B cell (primary cell): Measurements from ENCODE around the gene SEMA3F. TPM values are rescaled to one million over a fixed set of nuclear protein-coding genes. Genes with fewer than 3 reads are reported as not detected.

Source experiments
- ATAC-seq: fragments of 200-7000 bp; cut with Tn5 transposase; one replicate; pipeline ENCODE4 v1.10.0; 2021; ENCODE audit warnings: low read depth, mild to moderate bottlenecking, moderate number of reproducible peaks, moderate library complexity
- CTCF ChIA-PET: fragments of 350-600 bp; sonication (Branson Sonifier 250); formaldehyde crosslinking; loops from one replicate; lab custom pipeline; 2021; ENCODE audit warnings: antibody characterized with exemption, inconsistent platforms; lab: Charles Lee
- POLR2A ChIA-PET: fragments of 350-600 bp; sonication (Branson Sonifier 250); formaldehyde crosslinking; loops from one replicate; lab custom pipeline; 2021; ENCODE audit warnings: antibody characterized with exemption; lab: Charles Lee
- DNase-seq: peaks from one replicate; pipeline ENCODE4 v3.0.0; 2013
- H2AFZ ChIP-seq: 2 replicates; pipeline ENCODE4 v1.6.1; 2012; ENCODE audit warnings: mild to moderate bottlenecking, low read depth, low read length; ENCODE audit not compliant: insufficient read depth, poor library complexity, severe bottlenecking
- H3K27ac ChIP-seq, 2 donors: 1 replicate in 1 of 2; 2 replicates in 1 of 2; pipeline ENCODE4 v1.5.1; 2012 to 2013; ENCODE audit warnings: low read length in 2 of 2, mild to moderate bottlenecking in 2 of 2, moderate library complexity in 1 of 2
- H3K27me3 ChIP-seq, 4 experiments: fragments of 200-600 bp in 1 of 4; sonication (generic) in 1 of 4; replicated peaks in 1 of 4; 1 replicate in 2 of 4; 2 replicates in 2 of 4; pipeline versions ENCODE4 v1.6.1 to v1.7.0; 2013 to 2016; ENCODE audit warnings: low read length in 3 of 4, mild to moderate bottlenecking in 2 of 4, mixed read lengths in 1 of 4, moderate library complexity in 1 of 4; ENCODE audit not compliant: insufficient read depth in 4 of 4, control insufficient read depth in 3 of 4; ENCODE audit errors: control extremely low read depth in 1 of 4
- H3K36me3 ChIP-seq, 2 experiments: replicated peaks in 1 of 2; 1 replicate in 1 of 2; 2 replicates in 1 of 2; pipeline versions ENCODE4 v1.6.1 to v1.7.1; 2013; ENCODE audit warnings: low read length in 1 of 2; ENCODE audit not compliant: insufficient read depth in 2 of 2, control insufficient read depth in 1 of 2; ENCODE audit errors: control extremely low read depth in 1 of 2, extremely low read depth in 1 of 2
- H3K4me1 ChIP-seq, 2 donors: fragments of 200-600 bp in 1 of 2; sonication (generic) in 1 of 2; 1 replicate in 1 of 2; 2 replicates in 1 of 2; pipeline versions ENCODE4 v1.5.1 to v1.6.1; 2013 to 2017; ENCODE audit warnings: low read length in 2 of 2; ENCODE audit not compliant: control insufficient read depth in 2 of 2, insufficient read depth in 2 of 2
- H3K4me2 ChIP-seq: replicated peaks from 2 replicates; pipeline ENCODE3; 2012; ENCODE audit warnings: mild to moderate bottlenecking, low read depth, low read length; ENCODE audit not compliant: poor library complexity, severe bottlenecking
- H3K4me3 ChIP-seq, 5 experiments: fragments of 200-600 bp in 1 of 5; sonication (generic) in 1 of 5; 1 replicate in 3 of 5; 2 replicates in 2 of 5; pipeline versions ENCODE4 v1.5.1 to v1.7.0; 2011 to 2016; ENCODE audit warnings: low read length in 4 of 5, mild to moderate bottlenecking in 4 of 5, low read depth in 2 of 5, control low read depth in 1 of 5, moderate library complexity in 1 of 5; ENCODE audit not compliant: insufficient read depth in 1 of 5; ENCODE audit errors: control extremely low read depth in 1 of 5, extremely low read depth in 1 of 5
- H3K79me2 ChIP-seq: fragments of 200-600 bp; sonication (generic); one replicate; pipeline ENCODE4 v1.6.0; 2016; ENCODE audit warnings: low read length; ENCODE audit not compliant: control insufficient read depth, insufficient read depth
- H3K9ac ChIP-seq: fragments of 200-600 bp; sonication (generic); 2 replicates; pipeline ENCODE4 v1.6.1; 2017; ENCODE audit warnings: mild to moderate bottlenecking, low read length, moderate library complexity
- H3K9me3 ChIP-seq, 3 donors: one replicate each; pipeline versions ENCODE4 v1.6.1 to v1.7.1; 2013; ENCODE audit warnings: low read length in 2 of 3; ENCODE audit not compliant: control insufficient read depth in 2 of 3, insufficient read depth in 1 of 3; ENCODE audit errors: control extremely low read depth in 1 of 3
- H4K20me1 ChIP-seq: 2 replicates; pipeline ENCODE4 v1.6.0; 2012; ENCODE audit warnings: mild to moderate bottlenecking, low read length; ENCODE audit not compliant: insufficient read depth, control insufficient read depth, poor library complexity, severe bottlenecking
- H3K27ac Mint-ChIP-seq: one replicate; pipeline ENCODE4 v1.8.0; 2021; ENCODE audit warnings: mixed read lengths
- H3K27me3 Mint-ChIP-seq: one replicate; pipeline ENCODE4 v1.8.0; 2021; ENCODE audit warnings: mixed read lengths
- H3K4me1 Mint-ChIP-seq: one replicate; pipeline ENCODE4 v1.8.0; 2021; ENCODE audit warnings: mixed read lengths
- H3K4me3 Mint-ChIP-seq: one replicate; pipeline ENCODE4 v1.8.0; 2021; ENCODE audit warnings: mixed read lengths
- H3K9me3 Mint-ChIP-seq: one replicate; pipeline ENCODE4 v1.8.0; 2022; ENCODE audit warnings: mixed read lengths; ENCODE audit not compliant: insufficient read depth
- EZH2 ChIP-seq: IDR thresholded peaks from 2 replicates; pipeline ENCODE4 v1.6.1; 2012; ENCODE audit warnings: borderline replicate concordance, low read depth, mild to moderate bottlenecking, moderate library complexity, low read length; ENCODE audit not compliant: insufficient read depth, poor library complexity, severe bottlenecking
- WGBS: methylation state at CpG from one replicate; pipeline ENCODE4 v1.1.5; 2013; ENCODE audit warnings: missing lambda C conversion rate; ENCODE audit not compliant: insufficient coverage; 5-methylcytosine and 5-hydroxymethylcytosine counted together
- intact Hi-C: fragments of 100-400 bp; cut with micrococcal nuclease; formaldehyde crosslinking; loops from one replicate; pipeline ENCODE4 v1.10.0; 2022
- polyA plus RNA-seq: library from polyadenylated mRNA; depleted of rRNA; stranded (reverse); fragments of >200 nt; gene quantifications from 2 replicates; pipeline ENCODE4 v1.2.3, GENCODE V29; 2012
- total RNA-seq, 2 donors: library from RNA; stranded (reverse); fragments of 120-200 nt in 1 of 2; gene quantifications; 1 replicate in 1 of 2; 2 replicates in 1 of 2; pipeline versions ENCODE4 v1.2.3 to v1.2.4, GENCODE V29; 2013 to 2022
- TF ChIP-seq, protein P1 (sequence below): fragments of 200-600 bp; IDR thresholded peaks from one replicate; pipeline ENCODE4 v1.8.0; 2022; ENCODE audit warnings: antibody characterized with exemption, mild to moderate bottlenecking

The SEMA3F gene
- total and polyA plus RNA-seq, 2 donors (not counting 1 experiment from before 2014, with no cell fraction given), result 0.27 TPM; not detected in 1

DNA sequence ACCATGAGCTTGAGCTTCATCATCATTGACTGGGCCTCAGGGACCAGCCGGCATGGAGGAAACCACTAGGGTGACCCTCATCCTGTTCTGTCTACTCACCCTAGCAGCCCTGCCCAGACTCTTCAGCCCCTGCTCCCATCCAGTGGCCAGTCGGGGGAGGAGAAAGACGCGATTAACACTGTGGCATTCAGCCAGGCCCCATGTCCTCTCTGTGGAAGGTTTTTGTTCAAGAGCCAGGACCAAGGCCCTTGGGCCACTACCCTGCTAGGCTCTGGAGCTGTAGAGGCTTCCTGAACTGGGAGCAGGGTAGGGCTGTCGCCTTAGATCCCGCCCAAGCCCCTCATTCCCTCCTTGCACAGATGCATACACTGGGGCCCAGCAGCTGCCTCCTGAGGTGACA lies 65.0 kb downstream of the SEMA3F start:
- H3K4me3 Mint-ChIP-seq, result no peak overlapping the region
- no peak for DNase-seq
- TF ChIP-seq, protein P1, sequence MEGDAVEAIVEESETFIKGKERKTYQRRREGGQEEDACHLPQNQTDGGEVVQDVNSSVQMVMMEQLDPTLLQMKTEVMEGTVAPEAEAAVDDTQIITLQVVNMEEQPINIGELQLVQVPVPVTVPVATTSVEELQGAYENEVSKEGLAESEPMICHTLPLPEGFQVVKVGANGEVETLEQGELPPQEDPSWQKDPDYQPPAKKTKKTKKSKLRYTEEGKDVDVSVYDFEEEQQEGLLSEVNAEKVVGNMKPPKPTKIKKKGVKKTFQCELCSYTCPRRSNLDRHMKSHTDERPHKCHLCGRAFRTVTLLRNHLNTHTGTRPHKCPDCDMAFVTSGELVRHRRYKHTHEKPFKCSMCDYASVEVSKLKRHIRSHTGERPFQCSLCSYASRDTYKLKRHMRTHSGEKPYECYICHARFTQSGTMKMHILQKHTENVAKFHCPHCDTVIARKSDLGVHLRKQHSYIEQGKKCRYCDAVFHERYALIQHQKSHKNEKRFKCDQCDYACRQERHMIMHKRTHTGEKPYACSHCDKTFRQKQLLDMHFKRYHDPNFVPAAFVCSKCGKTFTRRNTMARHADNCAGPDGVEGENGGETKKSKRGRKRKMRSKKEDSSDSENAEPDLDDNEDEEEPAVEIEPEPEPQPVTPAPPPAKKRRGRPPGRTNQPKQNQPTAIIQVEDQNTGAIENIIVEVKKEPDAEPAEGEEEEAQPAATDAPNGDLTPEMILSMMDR, result no peak
- Histone ChIP-seq H3K79me2 (no peaks in the 10 kb centered on the region), H3K4me2 (no peak overlapping the region), H3K4me3 (no peak overlapping the region), H3K9ac (no peak overlapping the region), H2AFZ (no peak overlapping the region), H3K9me3 (peaks cover 0 to 2% (median 0%) of the 10 kb centered on the region in 3 donors), H4K20me1 (no peaks in the 10 kb centered on the region), H3K36me3 (no peaks in the 10 kb centered on the region), H3K27me3 (peaks cover 0 to 5% (median 0%) of the 10 kb centered on the region in 4 experiments), H3K27ac (no peak overlapping the region), H3K4me1 (no peaks in the 10 kb centered on the region)
- 86% methylated on average over 6 of the region's 6 CpGs for WGBS
- H3K27me3 Mint-ChIP-seq, result peaks cover 10% of the 10 kb centered on the region
- H3K9me3 Mint-ChIP-seq, result no peaks in the 10 kb centered on the region
- ChIA-PET POLR2A (interaction anchor here (0.6 kb wide), 1 partner anchor 17 kb away, joined by 6 read pairs; no protein-coding TSS in a partner anchor), CTCF (interaction anchor here (0.7 to 15.2 kb wide), 6 partner anchors 26 to 98 kb away, joined by 3 to 214 read pairs (median 4); partner anchors contain the start of gene GNAT1)
- ATAC-seq, result no peak
- no peak overlapping the region for H3K27ac Mint-ChIP-seq
- H3K4me1 Mint-ChIP-seq, result no peaks in the 10 kb centered on the region
- intact Hi-C loops, result no loop called here

DNA sequence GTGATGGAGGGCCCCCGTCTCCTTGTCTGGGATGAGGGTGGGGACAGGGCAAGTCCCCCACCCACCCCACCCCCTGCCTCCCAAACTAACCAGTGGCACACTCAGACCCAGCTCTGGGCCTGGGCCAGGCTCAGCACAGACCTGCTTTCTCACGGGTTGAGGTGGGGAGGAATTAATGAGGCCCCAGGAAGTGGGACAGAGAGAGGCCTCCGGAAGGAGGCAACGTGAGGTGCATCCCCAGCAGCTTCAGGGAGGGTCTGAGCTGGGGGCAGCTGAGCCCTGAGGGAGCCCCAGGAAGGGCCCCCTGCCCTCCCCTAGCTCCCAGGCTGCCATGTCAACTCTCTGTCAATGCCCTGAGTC lies 65.9 kb downstream of the SEMA3F start:
- POLR2A ChIA-PET, result interaction anchor here (0.6 kb wide), 1 partner anchor 16 kb away, joined by 6 read pairs; no protein-coding TSS in a partner anchor

More for the DNA sequence above, 65.9 kb downstream of the SEMA3F start:
- ATAC-seq (no peak), DNase-seq (no peak)
- Mint-ChIP-seq H3K27ac (no peak overlapping the region), H3K27me3 (peaks cover 10% of the 10 kb centered on the region), H3K9me3 (no peaks in the 10 kb centered on the region), H3K4me3 (no peak overlapping the region), H3K4me1 (peaks cover 5% of the 10 kb centered on the region)
- Histone ChIP-seq H3K79me2 (no peaks in the 10 kb centered on the region), H3K27me3 (peaks cover 0 to 5% (median 0%) of the 10 kb centered on the region in 4 experiments), H3K9me3 (peaks cover 0 to 2% (median 0%) of the 10 kb centered on the region in 3 donors), H3K4me3 (no peak overlapping the region), H3K4me1 (peaks cover 0 to 3% of the 10 kb centered on the region in 2 donors), H3K9ac (no peak overlapping the region), H2AFZ (no peak overlapping the region), H4K20me1 (no peaks in the 10 kb centered on the region), H3K27ac (no peak overlapping the region), H3K4me2 (no peak overlapping the region), H3K36me3 (no peaks in the 10 kb centered on the region)
- CTCF ChIA-PET, result interaction anchor here (0.7 to 15.2 kb wide), 5 partner anchors 25 to 99 kb away, joined by 3 to 214 read pairs (median 4); partner anchors contain the start of gene GNAT1
- TF ChIP-seq, protein P1, result no peak
- TF ChIP-seq EZH2, result no peak
- intact Hi-C loops, result no loop called here
- WGBS, result 25% methylated on average over 3 of the region's 4 CpGs
